IMR-90 (cell line): Measurements from ENCODE around the gene GCNT2. TPM values are rescaled to one million over a fixed set of nuclear protein-coding genes. Genes with fewer than 3 reads are reported as not detected.

Experiments
- ATAC-seq: fragments of 200-7000 bp; cut with Tn5 transposase; 2 replicates; pipeline ENCODE4 v1.9.1; 2020; ENCODE audit warnings: low read depth, mild to moderate bottlenecking, moderate library complexity
- BruUV-seq: library from RNA; stranded (reverse); fragments of 400-500 nt; replicated peaks from 2 replicates; lab custom pipeline; 2021; lab: Mats Ljungman, UMichigan
- CTCF ChIA-PET: fragments of 300-600 bp; formaldehyde crosslinking; extraction: SDS; loops from one replicate; lab custom pipeline; 2021; ENCODE audit warnings: antibody characterized with exemption; lab: Yijun Ruan, JAX
- POLR2A ChIA-PET: fragments of 300-600 bp; sonication (Branson Sonifier 250); formaldehyde crosslinking; loops from one replicate; lab custom pipeline; 2022; ENCODE audit warnings: antibody characterized with exemption; ENCODE audit not compliant: unreplicated experiment; lab: Charles Lee
- DNase-seq: peaks from one replicate; pipeline ENCODE4 v3.0.0; 2013
- H2AFZ ChIP-seq: replicated peaks from 2 replicates; pipeline ENCODE3; 2013; ENCODE audit warnings: low read length, mild to moderate bottlenecking; ENCODE audit not compliant: poor library complexity
- H2AK5ac ChIP-seq: 2 replicates; pipeline ENCODE4 v1.6.1; 2013; ENCODE audit warnings: low read depth, low read length, inconsistent platforms
- H2AK9ac ChIP-seq: replicated peaks from 2 replicates; pipeline ENCODE3; 2013; ENCODE audit warnings: mild to moderate bottlenecking, low read depth, low read length, moderate library complexity; ENCODE audit not compliant: poor library complexity
- H2BK120ac ChIP-seq: 2 replicates; pipeline ENCODE4 v1.6.1; 2013; ENCODE audit warnings: low read depth, low read length, inconsistent platforms
- H2BK15ac ChIP-seq: 3 replicates; pipeline ENCODE4 v1.6.1; 2013; ENCODE audit warnings: low read depth, low read length, inconsistent platforms
- H2BK20ac ChIP-seq: 2 replicates; pipeline ENCODE4 v1.6.1; 2013; ENCODE audit warnings: low read depth, mild to moderate bottlenecking, inconsistent platforms, low read length, moderate library complexity
- H2BK5ac ChIP-seq: 2 replicates; pipeline ENCODE4 v1.6.1; 2013; ENCODE audit warnings: mild to moderate bottlenecking, low read depth, low read length, inconsistent platforms; ENCODE audit not compliant: poor library complexity, severe bottlenecking
- H3K14ac ChIP-seq: replicated peaks from 2 replicates; pipeline ENCODE4 v1.6.1; 2013; ENCODE audit warnings: low read depth, low read length, inconsistent platforms
- H3K18ac ChIP-seq: 2 replicates; pipeline ENCODE4 v1.6.1; 2013; ENCODE audit warnings: low read depth, low read length, control low read depth
- H3K23ac ChIP-seq: 2 replicates; pipeline ENCODE4 v1.6.1; 2013; ENCODE audit warnings: low read depth, low read length, inconsistent platforms
- H3K27ac ChIP-seq: 2 replicates; pipeline ENCODE4 v1.5.1; 2013; ENCODE audit warnings: mild to moderate bottlenecking, control low read depth, low read length; ENCODE audit not compliant: insufficient read depth
- H3K27me3 ChIP-seq: 2 replicates; pipeline ENCODE4 v1.6.1; 2013; ENCODE audit warnings: low read length; ENCODE audit not compliant: control insufficient read depth, insufficient read depth
- H3K36me3 ChIP-seq: 2 replicates; pipeline ENCODE4 v1.6.1; 2013; ENCODE audit warnings: low read length, mixed read lengths; ENCODE audit not compliant: control insufficient read depth, insufficient read depth
- H3K4ac ChIP-seq: 2 replicates; pipeline ENCODE4 v1.6.1; 2013; ENCODE audit warnings: low read depth, low read length, inconsistent platforms
- H3K4me1 ChIP-seq: 2 replicates; pipeline ENCODE4 v1.6.1; 2013; ENCODE audit warnings: low read length, mixed read lengths; ENCODE audit not compliant: control insufficient read depth, insufficient read depth
- H3K4me2 ChIP-seq: 2 replicates; pipeline ENCODE4 v1.6.1; 2013; ENCODE audit warnings: low read depth, mild to moderate bottlenecking, control low read depth, low read length, moderate library complexity
- H3K4me3 ChIP-seq: 2 replicates; pipeline ENCODE4 v1.5.1; 2013; ENCODE audit warnings: low read depth, mild to moderate bottlenecking, control low read depth, low read length, moderate library complexity; ENCODE audit not compliant: insufficient read depth
- H3K56ac ChIP-seq: 2 replicates; pipeline ENCODE4 v1.6.1; 2013; ENCODE audit warnings: low read length, inconsistent platforms; ENCODE audit not compliant: insufficient read depth; ENCODE audit errors: extremely low read depth
- H3K79me1 ChIP-seq, 2 experiments: 2 replicates each; pipeline ENCODE4 v1.6.1; 2013; ENCODE audit warnings: low read length in 2 of 2, inconsistent platforms in 1 of 2, low read depth in 1 of 2
- H3K9ac ChIP-seq: 2 replicates; pipeline ENCODE4 v1.6.1; 2013; ENCODE audit warnings: low read depth, low read length, control low read depth
- H3K9me1 ChIP-seq: 2 replicates; pipeline ENCODE4 v1.6.1; 2013; ENCODE audit warnings: low read length, inconsistent platforms; ENCODE audit not compliant: insufficient read depth
- H3K9me3 ChIP-seq: 2 replicates; pipeline ENCODE4 v1.6.1; 2013; ENCODE audit warnings: low read length; ENCODE audit not compliant: control insufficient read depth, insufficient read depth
- H4K20me1 ChIP-seq: 2 replicates; pipeline ENCODE4 v1.6.1; 2013; ENCODE audit warnings: low read length, inconsistent platforms; ENCODE audit not compliant: insufficient read depth
- H4K5ac ChIP-seq: 2 replicates; pipeline ENCODE4 v1.6.1; 2013; ENCODE audit warnings: mild to moderate bottlenecking, low read depth, low read length, control low read depth
- H4K8ac ChIP-seq, 2 experiments: 2 replicates each; pipeline ENCODE4 v1.6.1; 2013; ENCODE audit warnings: low read depth in 2 of 2, low read length in 2 of 2, control low read depth in 1 of 2, inconsistent platforms in 1 of 2
- H4K91ac ChIP-seq: 2 replicates; pipeline ENCODE4 v1.6.1; 2013; ENCODE audit warnings: low read depth, low read length, inconsistent platforms; ENCODE audit not compliant: insufficient read depth
- BHLHE40 ChIP-seq: fragments of 150-350 bp; IDR thresholded peaks from 2 replicates; pipeline ENCODE4 v1.6.1; 2016; ENCODE audit warnings: mild to moderate bottlenecking, low read depth, low read length
- RFX5 ChIP-seq: IDR thresholded peaks from 2 replicates; pipeline ENCODE4 v1.8.0; 2012; ENCODE audit warnings: low read depth, mild to moderate bottlenecking, low read length, moderate library complexity
- WGBS, 2 experiments: methylation state at CpG; one replicate each; pipeline versions ENCODE4 v1.1.5 to v1.1.7; 2013; ENCODE audit warnings: missing lambda C conversion rate in 2 of 2; ENCODE audit not compliant: insufficient read length in 1 of 2; ENCODE audit errors: extremely low coverage in 2 of 2; 5-methylcytosine and 5-hydroxymethylcytosine counted together
- dilution Hi-C: fragments of 300-500 bp; cut with HindIII; formaldehyde crosslinking; loops from one replicate; pipeline ENCODE4 v1.14.3; 2018; ENCODE audit warnings: low sequenced_read_pairs; ENCODE audit not compliant: unreplicated experiment
- in situ Hi-C: fragments of 300-500 bp; cut with MboI; formaldehyde crosslinking; loops from 3 replicates; pipeline ENCODE4 v1.14.3; 2019; ENCODE audit warnings: low sequenced_read_pairs, inconsistent platforms, mixed read lengths
- intact Hi-C: fragments of 100-400 bp; cut with micrococcal nuclease; formaldehyde crosslinking; loops from 2 replicates; pipeline ENCODE4 v1.10.0; 2022
- polyA plus RNA-seq, 3 experiments: library from polyadenylated mRNA; depleted of rRNA; stranded (reverse); fragments of >200 nt; gene quantifications; 2 replicates each; pipeline ENCODE4 v1.2.3, GENCODE V29; 2012; ENCODE audit warnings: low replicate concordance in 1 of 3
- total RNA-seq: library from RNA; depleted of rRNA; stranded (reverse); fragments of >200 nt; gene quantifications from 2 replicates; pipeline ENCODE4 v1.2.3, GENCODE V29; 2012

GCNT2 gene
- total and polyA plus RNA-seq, 2 of the 4 experiments (the other 2 are of a cell fraction): 0.34 to 0.90 TPM

GRCh38 chr6:10482636-10483257 lies 38.4 kb upstream of the GCNT2 start:
- H3K4me1 ChIP-seq: no peaks in the 10 kb centered on the region
- H3K4me2 ChIP-seq: no peak overlapping the region
- dilution Hi-C loops: no loop called here
- no peak overlapping the region for H3K27ac ChIP-seq
- H3K14ac ChIP-seq: no peak overlapping the region
- no peaks in the 10 kb centered on the region for H3K79me1 ChIP-seq
- no peak overlapping the region for H2BK5ac ChIP-seq
- H2AFZ ChIP-seq: no peak overlapping the region
- no peak overlapping the region for H4K91ac ChIP-seq
- no peak overlapping the region for H3K4ac ChIP-seq
- H3K27me3 ChIP-seq: no peaks in the 10 kb centered on the region; the same call in 1 of the 2 replicates
- no peak overlapping the region for H3K23ac ChIP-seq
- no peaks in the 10 kb centered on the region for H4K20me1 ChIP-seq
- WGBS, 2 experiments: 98% methylated on average over 8 of the region's 46 CpGs; no CpG with 5 or more reads in 1 of the 2 experiments
- no peak overlapping the region for H2BK120ac ChIP-seq
- TF ChIP-seq RFX5: no peak
- no peak for TF ChIP-seq BHLHE40
- POLR2A ChIA-PET: no interaction called here
- CTCF ChIA-PET: no interaction called here
- H4K8ac ChIP-seq: no peak overlapping the region
- no peak overlapping the region for H4K5ac ChIP-seq
- no peak overlapping the region for H2AK9ac ChIP-seq
- H2BK20ac ChIP-seq: no peak overlapping the region
- H2AK5ac ChIP-seq: no peak overlapping the region
- no peak overlapping the region for H2BK15ac ChIP-seq
- no peak overlapping the region for H3K4me3 ChIP-seq
- no peaks in the 10 kb centered on the region for H3K36me3 ChIP-seq
- H3K9me1 ChIP-seq: no peaks in the 10 kb centered on the region
- ATAC-seq: no peak
- intact Hi-C loops: no loop called here
- no peaks in the 10 kb centered on the region; the same call in 1 of the 2 replicates for H3K9me3 ChIP-seq
- BruUV-seq: no TSS peak
- no peak for DNase-seq
- no peak overlapping the region for H3K9ac ChIP-seq
- H3K18ac ChIP-seq: no peak overlapping the region
- in situ Hi-C loops: loop anchor here (25.0 kb wide), 2 partner anchors 580 to 1080 kb away; no protein-coding TSS in a partner anchor
- H3K56ac ChIP-seq: no peak overlapping the region
